Immature natural killer cell (primary cell): ENCODE data around the gene DOHH. TPM values are rescaled to one million over a fixed set of nuclear protein-coding genes. Genes with fewer than 3 reads are reported as not detected.

Experiments
- DNase-seq, 3 donors: peaks; one replicate each; pipeline ENCODE4 v3.0.0; 2022; ENCODE audit warnings: mixed read lengths in 1 of 3
- H3K27ac Mint-ChIP-seq, 6 donors: one replicate each; pipeline ENCODE4 v1.8.0; 2020; ENCODE audit warnings: mixed read lengths in 6 of 6, mild to moderate bottlenecking in 5 of 6, inconsistent platforms in 4 of 6, moderate library complexity in 3 of 6
- H3K27me3 Mint-ChIP-seq, 3 donors: one replicate each; pipeline ENCODE4 v1.8.0; 2020 to 2021; ENCODE audit warnings: low read depth in 3 of 3, mild to moderate bottlenecking in 3 of 3, mixed read lengths in 3 of 3, moderate library complexity in 3 of 3, inconsistent platforms in 1 of 3
- H3K36me3 Mint-ChIP-seq, 3 donors: one replicate each; pipeline ENCODE4 v1.8.0; 2020; ENCODE audit warnings: mixed read lengths in 3 of 3, inconsistent platforms in 2 of 3, mild to moderate bottlenecking in 2 of 3
- H3K4me1 Mint-ChIP-seq, 2 donors: one replicate each; pipeline ENCODE4 v1.8.0; 2020; ENCODE audit warnings: inconsistent platforms in 2 of 2, mild to moderate bottlenecking in 2 of 2, mixed read lengths in 2 of 2, moderate library complexity in 1 of 2
- H3K4me3 Mint-ChIP-seq, 5 donors: one replicate each; pipeline ENCODE4 v1.8.0; 2020; ENCODE audit warnings: mild to moderate bottlenecking in 5 of 5, mixed read lengths in 5 of 5, inconsistent platforms in 3 of 5, moderate library complexity in 3 of 5
- H3K9me3 Mint-ChIP-seq, 6 donors: one replicate each; pipeline ENCODE4 v1.8.0; 2020; ENCODE audit warnings: mild to moderate bottlenecking in 6 of 6, mixed read lengths in 6 of 6, inconsistent platforms in 4 of 6, moderate library complexity in 3 of 6
- polyA plus RNA-seq, 3 donors: library from polyadenylated mRNA; unstranded; fragments of 300-500 nt; fragmentation: Illumina TruSeq; gene quantifications; one replicate each; pipeline ENCODE4 v1.2.3, GENCODE V29; 2021

Gene DOHH
- polyA plus RNA-seq, 3 donors from 2014 or later = 6.8 to 18.4 (median 9.1) TPM

DNA sequence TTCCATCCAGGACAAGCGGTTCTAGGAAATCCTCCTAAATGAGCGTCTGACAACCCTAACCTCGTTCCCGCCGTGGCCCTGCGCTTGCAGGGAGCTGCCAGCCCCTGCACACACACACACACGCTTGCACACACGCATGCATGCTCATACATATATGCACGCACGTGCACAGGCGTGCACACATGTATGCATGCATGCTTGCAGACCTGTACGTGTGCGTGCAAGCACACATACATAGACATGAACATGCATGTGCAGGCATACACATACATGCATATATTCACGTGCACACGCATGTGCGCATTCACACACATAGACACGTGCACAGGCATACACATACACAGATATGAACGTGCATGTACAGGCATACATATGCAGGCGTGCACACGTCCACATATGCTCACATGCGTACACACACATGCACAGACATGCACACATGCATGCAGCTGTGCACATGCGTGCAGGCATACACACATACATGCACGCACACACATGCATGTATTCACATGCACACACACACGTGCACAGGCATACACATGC is 55.7 kb downstream of the DOHH start:
- Mint-ChIP-seq H3K27me3 (no peaks in the 10 kb centered on the region), H3K27ac (peak overlapping the region in 1 of 6 donors; percentile 82), H3K4me1 (peaks cover 13 to 15% of the 10 kb centered on the region in 2 donors), H3K9me3 (no peaks in the 10 kb centered on the region), H3K36me3 (no peaks in the 10 kb centered on the region), H3K4me3 (peak overlapping the region in 3 of 5 donors; percentile 3 to 72 (median 49))
- DNase-seq = no peak

- Mint-ChIP-seq H3K27ac (peak overlapping the region in 3 of 6 donors; percentile 33 to 82 (median 59)), H3K36me3 (no peaks in the 10 kb centered on the region), H3K9me3 (no peaks in the 10 kb centered on the region), H3K4me1 (peaks cover 13 to 15% of the 10 kb centered on the region in 2 donors), H3K27me3 (no peaks in the 10 kb centered on the region), H3K4me3 (peak overlapping the region in 3 of 5 donors; percentile 49 to 72 (median 52))
- no peak for DNase-seq
Observed at GRCh38 chr19:3443840-3444694, 56.4 kb downstream of the DOHH start.

- no peak overlapping the region for H3K4me3 Mint-ChIP-seq
- no peaks in the 10 kb centered on the region for H3K9me3 Mint-ChIP-seq
- no peaks in the 10 kb centered on the region for H3K36me3 Mint-ChIP-seq
- no peak overlapping the region for H3K27ac Mint-ChIP-seq
- no peaks in the 10 kb centered on the region for H3K27me3 Mint-ChIP-seq
- peaks cover 13 to 15% of the 10 kb centered on the region in 2 donors for H3K4me1 Mint-ChIP-seq
- no peak for DNase-seq
Observed at GRCh38 chr19:3442487-3443071, 57.9 kb downstream of the DOHH start.

- Mint-ChIP-seq H3K27me3 (no peaks in the 10 kb centered on the region), H3K4me3 (no peak overlapping the region)
Observed at GRCh38 chr19:3441986-3442329, 58.5 kb downstream of the DOHH start.

GRCh38 chr19:3441089-3441985 is 59.1 kb downstream of the DOHH start:
- H3K4me3 Mint-ChIP-seq = no peak overlapping the region
- no peaks in the 10 kb centered on the region for H3K36me3 Mint-ChIP-seq

More at GRCh38 chr19:3441986-3442329, 58.5 kb downstream of the DOHH start:
- H3K36me3 Mint-ChIP-seq = no peaks in the 10 kb centered on the region
- no peak for DNase-seq
- H3K4me1 Mint-ChIP-seq = peaks cover 13 to 15% of the 10 kb centered on the region in 2 donors
- H3K27ac Mint-ChIP-seq = no peak overlapping the region
- H3K9me3 Mint-ChIP-seq = no peaks in the 10 kb centered on the region

More at GRCh38 chr19:3441089-3441985, 59.1 kb downstream of the DOHH start:
- Mint-ChIP-seq H3K9me3 (no peaks in the 10 kb centered on the region), H3K27me3 (no peaks in the 10 kb centered on the region), H3K27ac (no peak overlapping the region), H3K4me1 (peaks cover 13 to 15% of the 10 kb centered on the region in 2 donors)
- DNase-seq = no peak

Other genes with a start within 250 kb of the DOHH start
- 10 to 100 TPM in 1 of 3 donors, 1 to 10 TPM in 1, not detected in 1; 2.8 to 13.3 TPM for gene NFIC, start 134.1 kb downstream of the DOHH start, polyA plus RNA-seq
- gene SMIM24, start 20.1 kb downstream of the DOHH start, polyA plus RNA-seq = 1 to 10 TPM in 2 of 3 donors, not detected in 1; 1.5 to 2.1 TPM
- not detected for gene SMIM44, start 17.2 kb downstream of the DOHH start, polyA plus RNA-seq
- gene FZR1, start 5.6 kb upstream of the DOHH start, polyA plus RNA-seq = 10 to 100 TPM in 1 of 3 donors, 1 to 10 TPM in 2; 6.8 to 14.2 (median 9.7) TPM
- gene TEKTIP1, start 38.5 kb upstream of the DOHH start, polyA plus RNA-seq = not detected
- gene MFSD12, start 56.9 kb upstream of the DOHH start, polyA plus RNA-seq = 10 to 100 TPM; 17.1 to 26.9 (median 25.6) TPM
- 10 to 100 TPM; 42.9 to 74.8 (median 60.1) TPM for gene HMG20B, start 72.3 kb upstream of the DOHH start, polyA plus RNA-seq
- gene GIPC3, start 84.8 kb upstream of the DOHH start, polyA plus RNA-seq = under 1 TPM in 2 of 3 donors, not detected in 1; 0.04 to 0.95 TPM
- gene TBXA2R, start 106.2 kb upstream of the DOHH start, polyA plus RNA-seq = 1 to 10 TPM; 3.1 to 9.5 (median 3.1) TPM
- 10 to 100 TPM in 1 of 3 donors, 1 to 10 TPM in 2; 1.4 to 18.0 (median 5.6) TPM for gene CACTIN, start 126.1 kb upstream of the DOHH start, polyA plus RNA-seq
- 10 to 100 TPM in 1 of 3 donors, 1 to 10 TPM in 1, not detected in 1; 4.3 to 25.7 TPM for gene PIP5K1C, start 199.8 kb upstream of the DOHH start, polyA plus RNA-seq
- under 1 TPM in 1 of 3 donors, not detected in 2; 0.34 TPM for gene TJP3, start 207.7 kb upstream of the DOHH start, polyA plus RNA-seq